Activated CD8-positive, alpha-beta memory T cell treated with anti-CD3 and anti-CD28 coated beads for 1 hour (primary cell): ENCODE results near the gene SF3B5.
"Not testable (repeated sequence)": the region's sequence is repeated elsewhere in the genome, so short reads cannot be mapped to it uniquely, and the experiment has no call there.

Source experiments
- DNase-seq, 2 donors: peaks; one replicate each; pipeline ENCODE4 v3.0.0-alpha.2; 2020; ENCODE audit warnings: low read depth in 1 of 2; ENCODE audit errors: extremely low read depth in 1 of 2

The SF3B5 gene

DNA sequence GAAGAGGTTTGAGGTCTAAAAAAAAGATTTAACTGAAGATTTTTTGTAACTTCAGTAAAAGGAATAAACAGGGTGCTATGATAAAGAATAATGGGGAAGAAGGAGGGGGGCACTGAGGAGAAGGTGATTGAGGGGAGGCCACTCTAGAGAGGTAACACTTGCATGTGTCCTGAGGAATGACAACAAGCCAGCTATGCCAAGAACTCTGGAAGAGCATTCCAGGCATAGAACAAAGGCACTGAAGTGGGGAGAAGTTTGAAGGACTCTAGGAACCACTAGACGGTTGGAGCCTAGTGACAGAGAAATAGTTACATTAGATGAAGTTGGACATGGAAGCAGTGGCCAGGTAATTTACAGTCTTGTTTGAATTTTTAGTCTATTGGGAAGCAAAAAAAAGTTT lies 10.8 kb upstream of the SF3B5 start:
- DNase-seq, result no peak

DNA sequence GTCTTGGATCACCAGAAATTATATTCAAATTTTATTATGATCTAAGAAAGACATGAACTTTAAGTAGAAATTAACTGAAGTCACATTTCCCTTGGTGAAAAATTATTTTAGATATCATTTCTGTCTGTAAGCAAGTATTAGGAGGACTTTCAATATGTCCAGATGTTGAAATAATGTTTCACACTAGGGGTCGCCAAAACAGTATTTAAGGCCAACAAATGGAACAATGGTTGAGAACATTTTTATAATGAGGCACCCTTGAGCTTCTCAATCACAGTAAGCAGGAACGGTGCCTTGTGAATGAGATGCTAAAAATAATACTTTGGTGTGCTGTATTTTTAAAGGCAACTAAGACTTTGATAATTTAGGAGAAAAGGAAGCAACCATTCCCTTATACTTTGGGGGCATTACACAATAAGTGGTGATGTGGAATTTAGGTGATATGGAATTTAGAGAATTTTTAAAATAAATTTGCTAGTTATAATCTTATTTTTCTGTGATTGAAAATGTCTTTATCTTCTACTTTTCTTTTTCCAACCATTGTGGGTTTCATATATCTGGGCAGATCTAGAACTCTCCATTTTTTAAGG lies 9.6 kb upstream of the SF3B5 start:
- no peak for DNase-seq

DNA sequence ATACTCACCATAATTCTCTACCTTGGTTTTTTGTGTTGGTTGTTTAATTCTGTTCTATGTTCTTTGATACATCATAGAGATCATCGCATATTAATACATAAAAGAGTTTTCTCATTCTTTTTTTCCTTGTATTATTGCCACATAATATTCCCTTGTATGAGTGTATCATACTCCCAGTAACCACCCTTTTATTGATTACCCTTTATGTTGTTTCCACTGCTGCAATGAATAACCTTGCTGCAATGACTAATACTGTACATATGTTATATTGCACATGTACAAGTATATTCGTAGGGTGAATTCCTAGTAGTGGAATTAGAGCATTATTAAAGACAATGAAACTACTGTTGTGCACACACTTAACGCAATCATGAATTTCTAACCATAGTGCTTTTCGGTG lies 9.1 kb upstream of the SF3B5 start:
- no peak for DNase-seq

DNA sequence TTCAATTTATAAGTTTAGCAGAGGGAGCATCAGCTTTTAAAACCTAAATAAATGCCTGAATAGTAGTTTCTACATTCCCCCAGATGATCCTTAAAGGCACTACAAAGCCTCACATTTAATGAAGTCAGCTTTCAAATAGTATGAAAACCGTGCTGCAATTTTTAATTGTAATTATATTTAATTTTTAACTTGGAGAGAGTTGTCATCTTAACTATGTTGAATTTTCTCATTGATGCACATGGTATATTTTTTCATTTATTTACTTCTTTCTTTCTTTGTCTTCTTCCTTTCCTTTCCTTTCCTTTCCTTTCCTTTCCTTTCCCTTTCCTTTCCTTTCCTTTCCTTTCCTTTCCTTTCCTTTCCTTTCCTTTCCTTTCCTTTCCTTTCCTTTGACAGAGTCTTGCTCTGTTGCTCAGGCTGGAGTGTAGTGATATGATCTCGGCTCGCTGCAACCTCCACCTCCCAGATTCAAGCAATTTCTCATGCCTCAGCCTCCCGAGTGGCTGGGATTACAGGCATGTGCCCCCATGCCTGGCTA lies 7.7 kb upstream of the SF3B5 start:
- no peak for DNase-seq

DNA sequence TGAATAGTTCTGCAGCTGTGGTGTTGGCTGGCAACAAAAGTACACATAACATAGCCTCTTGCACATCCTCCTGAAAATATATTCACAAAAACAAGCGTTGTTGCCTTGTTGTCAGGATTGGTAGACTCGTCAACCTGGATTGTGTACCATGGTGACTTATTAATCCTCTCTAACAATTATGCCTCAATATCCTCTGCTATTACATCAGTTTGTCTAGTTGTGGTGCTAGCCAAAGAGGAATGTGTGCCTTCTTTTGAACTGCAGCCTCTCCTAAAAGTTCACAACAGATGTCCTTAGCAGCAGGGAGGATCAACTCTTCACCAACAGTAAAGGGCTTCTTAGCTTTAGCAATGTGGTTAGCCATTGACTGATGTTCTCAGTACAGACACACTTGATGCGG lies 3.6 kb upstream of the SF3B5 start:
- no peak for DNase-seq

DNA sequence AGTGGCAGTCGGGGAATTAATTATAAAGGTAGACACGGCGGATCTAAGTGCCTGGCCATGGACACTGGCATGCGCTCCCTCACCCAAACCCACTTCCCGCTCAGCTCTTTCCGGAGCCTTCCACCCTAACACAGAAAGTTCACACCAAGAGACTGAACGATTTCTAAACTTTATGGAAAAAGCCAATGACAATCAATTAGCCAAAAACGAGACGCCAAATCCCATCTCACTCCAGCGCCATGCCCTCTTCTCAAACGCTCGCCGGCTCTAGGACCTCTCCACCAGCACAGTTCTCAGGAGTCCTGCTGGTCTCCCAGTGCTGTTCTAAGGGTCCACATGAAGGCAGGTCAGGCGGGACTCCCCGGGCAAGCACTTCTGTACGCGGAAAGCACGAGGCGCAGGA lies 641 bp downstream of the SF3B5 start:
- no peak for DNase-seq

DNA sequence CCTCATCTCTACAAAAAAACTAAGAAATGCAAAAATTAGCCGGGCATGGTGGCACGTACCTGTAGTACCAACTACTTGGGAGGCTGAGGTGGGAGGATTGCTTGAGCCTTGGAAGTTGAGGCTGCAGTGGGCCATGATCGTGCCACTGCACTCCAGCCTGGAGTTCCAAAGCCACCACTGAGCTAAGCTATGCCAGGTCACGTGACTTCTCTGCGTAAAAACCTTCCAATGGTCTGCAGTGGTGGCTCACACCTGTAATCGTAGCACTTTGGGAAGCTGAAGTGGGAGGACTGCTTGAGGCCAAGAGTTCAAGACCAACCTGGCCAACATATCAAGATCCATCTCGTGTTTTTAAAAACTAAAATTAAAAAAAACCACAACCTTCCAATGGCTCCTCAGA lies 1.7 kb downstream of the SF3B5 start:
- DNase-seq, result no peak

DNA sequence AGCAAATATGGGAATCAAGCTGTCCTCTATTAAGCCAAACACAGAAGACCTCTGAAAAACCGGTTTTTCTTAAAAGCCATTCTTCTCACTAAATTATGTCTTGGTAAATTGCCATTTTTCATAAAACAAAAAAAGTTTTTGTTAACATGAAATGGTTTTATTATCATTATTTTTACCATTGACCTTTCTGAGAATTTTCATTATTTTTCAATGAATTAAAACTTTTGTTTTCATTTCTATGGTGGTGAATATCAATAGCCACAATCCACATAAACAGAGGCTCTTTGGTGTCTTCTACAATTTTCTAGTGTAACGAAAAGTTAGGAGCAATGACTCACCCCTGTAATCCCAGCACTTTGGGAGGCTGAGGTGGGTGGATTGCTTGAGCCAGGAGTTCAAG lies 2.1 kb downstream of the SF3B5 start:
- DNase-seq, result no peak

DNA sequence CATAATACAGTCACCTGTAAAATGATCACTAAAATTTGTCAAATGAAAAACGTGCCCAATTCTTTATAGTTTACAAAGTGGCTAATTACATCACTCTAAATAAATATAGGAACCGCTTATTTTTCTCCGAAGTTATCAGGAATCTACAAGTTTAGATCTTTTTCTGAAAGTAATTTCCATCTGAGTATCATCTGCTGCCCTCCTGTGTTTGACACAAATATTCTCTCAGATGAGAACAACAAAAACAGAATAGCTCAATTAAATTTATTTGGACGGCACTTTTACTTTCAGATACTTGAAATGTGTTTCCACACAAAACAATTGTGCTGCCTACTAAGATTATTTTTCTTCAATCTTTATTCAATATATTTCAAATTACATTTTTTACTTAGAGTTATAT lies 5.0 kb downstream of the SF3B5 start:
- no peak for DNase-seq

DNA sequence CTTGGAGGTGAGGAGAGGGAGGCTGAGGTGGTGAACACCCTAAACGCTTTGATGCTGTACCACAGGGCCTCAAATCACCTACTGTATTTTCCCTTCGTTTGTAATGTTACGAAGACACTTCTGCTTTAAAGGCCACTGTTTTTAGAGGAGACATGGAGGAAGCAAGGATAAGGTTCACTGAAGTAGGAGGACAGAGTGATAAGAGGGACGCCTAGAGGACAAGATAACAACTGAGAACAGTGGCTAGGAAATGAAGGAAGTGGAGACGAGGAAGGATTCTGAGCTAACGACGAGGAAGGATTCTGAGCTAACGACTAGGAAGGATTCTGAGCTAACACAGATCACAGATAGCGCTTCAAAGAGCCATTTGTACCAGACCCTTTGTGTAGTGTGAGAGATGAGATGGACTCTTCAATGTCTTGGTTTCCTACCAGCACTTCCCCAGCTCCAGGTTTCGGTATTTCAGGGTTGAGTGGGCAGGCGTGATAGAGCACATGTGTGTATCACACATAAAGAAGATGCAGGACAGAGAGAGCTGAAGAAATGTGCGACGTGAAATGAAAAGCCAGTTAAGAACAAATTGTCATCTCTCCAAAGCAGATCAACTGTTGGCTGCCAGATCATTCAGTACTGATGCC lies 7.5 kb downstream of the SF3B5 start:
- no peak for DNase-seq

DNA sequence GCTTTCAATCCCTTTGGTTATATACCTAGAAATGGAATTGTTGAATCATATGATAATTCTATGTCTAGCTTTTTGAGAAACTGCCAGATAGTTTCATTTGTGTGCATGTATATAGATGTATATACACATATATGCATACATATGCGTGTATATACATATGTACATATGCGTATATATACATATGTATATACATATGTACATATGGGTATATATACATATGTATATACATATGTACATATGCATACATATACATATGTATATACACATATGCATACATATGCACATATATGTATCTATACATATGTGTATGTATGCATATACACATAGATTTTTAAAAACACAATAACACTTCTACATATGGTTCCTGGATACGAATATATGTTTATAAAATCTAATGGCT lies 8.4 kb downstream of the SF3B5 start:
- no peak for DNase-seq

DNA sequence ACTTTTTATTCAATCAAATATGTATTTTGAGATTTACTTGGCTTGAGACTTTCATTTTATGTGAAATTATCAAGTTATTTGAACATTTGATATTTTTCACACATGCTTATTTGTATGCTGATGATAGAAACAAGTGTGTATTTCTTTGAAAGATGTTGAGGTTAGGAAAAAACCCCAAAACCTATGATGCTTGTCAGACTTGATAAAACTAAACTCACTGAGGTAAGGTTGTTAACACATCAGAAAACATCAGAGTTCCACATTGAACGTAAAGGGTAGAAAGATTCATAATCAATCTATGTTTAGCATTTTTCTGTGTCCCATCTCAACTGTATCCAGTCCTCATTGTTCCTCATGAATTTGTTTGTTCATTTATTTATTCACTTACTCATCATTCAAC lies 12.2 kb downstream of the SF3B5 start:
- DNase-seq, result no peak

DNA sequence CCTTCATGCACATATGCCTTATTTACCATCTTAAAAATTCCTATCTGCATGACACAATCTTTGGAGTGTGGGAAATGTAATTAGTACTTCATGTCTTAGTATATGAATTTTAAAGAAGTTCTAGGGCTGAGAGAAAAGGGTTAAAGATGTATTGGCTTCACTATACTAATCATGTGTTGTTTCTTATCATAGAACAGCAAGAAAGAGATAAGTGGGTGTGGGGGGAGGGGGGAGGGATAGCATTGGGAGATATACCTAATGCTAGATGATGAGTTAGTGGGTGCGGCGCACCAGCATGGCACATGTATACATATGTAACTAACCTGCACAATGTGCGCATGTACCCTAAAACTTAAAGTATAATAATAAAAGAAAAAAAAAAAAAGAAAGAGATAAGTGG lies 13.0 kb downstream of the SF3B5 start:
- not testable (repeated sequence) for DNase-seq

DNA sequence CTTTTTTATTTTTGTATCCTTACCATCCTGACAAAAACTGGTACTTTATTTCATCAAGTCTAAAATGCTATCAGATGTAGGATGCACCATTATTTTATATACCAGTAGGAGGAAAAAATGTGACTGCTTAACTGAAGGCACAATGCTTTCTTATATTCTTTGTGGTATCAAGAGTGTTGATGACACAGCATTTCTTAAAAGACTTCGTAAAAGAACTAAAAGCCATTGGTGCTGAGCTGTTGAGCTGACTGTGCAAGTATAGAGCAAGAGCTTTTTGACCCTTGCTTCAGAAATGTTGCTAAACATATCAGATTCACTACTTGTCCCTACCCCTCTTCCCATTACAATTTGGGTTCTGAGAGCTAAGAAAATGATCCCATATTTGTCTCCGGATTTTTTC lies 17.5 kb downstream of the SF3B5 start:
- no peak for DNase-seq

DNA sequence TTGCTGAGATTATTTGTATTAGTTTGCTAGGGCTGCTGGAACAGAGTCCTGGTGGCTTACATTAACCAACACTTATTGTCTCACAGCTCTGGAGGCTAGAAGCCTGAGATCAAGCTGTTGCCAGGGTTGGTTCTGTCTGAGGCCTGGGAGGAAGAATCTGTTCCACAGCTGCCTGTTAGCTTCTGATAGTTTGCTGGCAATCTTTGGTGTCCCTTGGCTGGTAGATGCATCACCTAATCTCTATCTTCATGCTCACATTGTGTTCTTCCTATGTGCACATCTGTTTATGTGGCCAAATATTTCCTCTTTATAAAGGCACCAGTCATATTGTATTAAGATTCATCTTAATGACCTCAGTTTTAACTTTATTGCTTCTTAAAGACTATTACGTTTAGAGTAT lies 19.5 kb downstream of the SF3B5 start:
- no peak for DNase-seq

DNA sequence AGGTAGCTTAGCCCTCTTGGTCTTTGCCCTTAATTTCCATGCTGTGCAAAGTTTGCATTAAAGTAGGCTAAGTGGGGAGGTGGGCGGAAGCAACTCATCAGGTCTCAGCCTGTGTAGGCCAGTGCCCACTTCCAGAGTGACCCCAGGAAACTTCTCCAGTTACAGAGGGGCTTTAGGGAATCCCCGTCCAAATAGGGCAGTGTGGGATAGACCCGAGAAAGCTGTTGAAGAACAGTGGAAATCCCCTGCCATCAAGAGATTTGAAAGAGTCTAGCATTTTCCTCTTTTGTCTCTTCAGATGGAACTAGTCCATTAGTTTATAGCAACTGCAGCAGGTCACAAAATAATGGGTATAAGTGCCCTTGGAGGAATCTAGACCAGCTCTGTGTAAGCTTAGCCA lies 20.2 kb downstream of the SF3B5 start:
- no peak for DNase-seq

DNA sequence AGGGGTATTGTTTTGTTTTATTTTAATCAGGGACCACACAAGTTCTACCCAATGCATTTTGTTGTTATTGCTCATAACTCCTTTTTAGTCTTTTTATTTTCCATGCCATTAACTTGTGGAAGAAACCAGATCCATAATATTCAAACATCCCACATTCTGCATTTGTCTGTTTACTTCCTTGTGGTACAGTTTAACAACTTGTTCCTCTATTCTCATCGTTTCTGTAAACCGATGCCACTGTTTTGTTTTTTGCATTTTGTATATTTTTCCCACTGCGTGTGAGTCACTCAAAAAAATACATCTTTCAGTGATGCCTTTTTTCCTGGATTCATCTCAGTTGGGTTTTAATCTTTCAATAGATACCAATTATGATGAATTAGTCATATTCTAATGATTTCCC lies 22.3 kb downstream of the SF3B5 start:
- no peak for DNase-seq

DNA sequence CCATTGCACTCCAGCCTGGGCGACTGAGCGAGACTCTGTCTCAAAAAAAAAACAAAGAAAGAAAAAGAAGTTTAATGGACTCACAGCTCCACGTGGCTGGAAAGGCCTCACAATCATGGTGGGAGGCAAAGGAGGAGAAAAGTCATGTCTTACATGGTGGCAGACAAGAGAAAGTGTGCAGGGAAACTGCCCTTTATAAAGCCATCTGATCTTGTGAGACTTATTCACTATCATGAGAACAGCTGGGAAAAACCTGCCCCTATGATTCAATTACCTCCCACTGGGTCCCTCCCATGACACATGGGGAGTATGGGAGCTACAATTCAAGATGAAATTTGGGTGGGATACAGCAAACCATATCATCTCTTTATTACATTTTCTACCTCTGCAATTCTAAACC lies 25.9 kb downstream of the SF3B5 start:
- DNase-seq, result no peak

DNA sequence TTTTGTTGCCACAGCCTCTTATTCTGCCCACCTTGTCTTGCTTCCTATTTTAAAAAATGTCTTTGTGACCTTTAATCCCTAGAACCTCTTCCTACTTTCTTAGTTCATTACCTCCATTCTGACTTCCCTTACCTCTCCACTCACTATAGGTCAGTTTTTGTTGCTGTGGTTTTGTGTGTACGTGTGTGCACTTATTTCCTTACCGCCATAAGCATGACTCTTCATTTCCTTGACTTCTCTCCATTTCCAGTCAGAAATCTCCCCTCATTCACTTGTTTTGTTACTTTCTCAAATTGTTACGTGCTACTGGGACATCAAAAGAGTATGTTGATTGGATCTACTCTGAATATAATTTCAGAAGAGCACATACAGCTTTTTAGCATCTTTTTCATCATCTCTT lies 26.6 kb downstream of the SF3B5 start:
- no peak for DNase-seq

DNA sequence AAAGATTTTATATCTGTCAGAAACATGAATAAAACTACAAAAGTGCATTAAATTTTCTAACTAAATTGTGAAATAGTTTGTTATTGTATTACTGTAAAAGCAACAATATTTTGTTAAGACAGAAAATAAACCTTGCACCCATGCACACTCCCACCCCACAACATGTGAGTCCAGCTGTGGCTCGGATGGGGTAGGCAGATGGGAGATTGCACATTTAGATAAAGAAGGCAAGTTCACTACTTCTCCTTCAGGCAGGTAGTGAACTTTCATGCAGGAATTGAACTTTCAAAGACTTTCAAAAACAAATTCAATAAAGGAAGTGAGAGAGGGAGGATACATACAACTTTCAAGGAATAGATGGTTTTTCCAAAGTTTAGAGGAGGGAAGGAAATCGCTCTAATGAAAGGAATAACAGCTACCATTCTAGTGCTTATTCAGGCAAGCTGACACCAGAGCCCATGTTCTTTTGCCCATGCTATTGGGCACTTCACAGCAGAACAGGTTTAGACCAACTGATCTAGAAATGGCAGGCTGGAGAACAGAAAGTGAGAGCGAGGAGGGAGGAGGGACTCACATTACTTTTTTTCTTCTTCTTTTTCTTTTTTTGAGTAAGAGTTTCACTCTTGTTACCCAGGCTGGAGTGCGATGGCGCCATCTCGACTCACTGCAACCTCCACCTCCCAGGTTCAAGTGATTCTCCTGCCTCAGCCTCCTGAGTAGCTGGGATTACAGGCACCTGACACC lies 28.5 kb downstream of the SF3B5 start:
- no peak for DNase-seq

DNA sequence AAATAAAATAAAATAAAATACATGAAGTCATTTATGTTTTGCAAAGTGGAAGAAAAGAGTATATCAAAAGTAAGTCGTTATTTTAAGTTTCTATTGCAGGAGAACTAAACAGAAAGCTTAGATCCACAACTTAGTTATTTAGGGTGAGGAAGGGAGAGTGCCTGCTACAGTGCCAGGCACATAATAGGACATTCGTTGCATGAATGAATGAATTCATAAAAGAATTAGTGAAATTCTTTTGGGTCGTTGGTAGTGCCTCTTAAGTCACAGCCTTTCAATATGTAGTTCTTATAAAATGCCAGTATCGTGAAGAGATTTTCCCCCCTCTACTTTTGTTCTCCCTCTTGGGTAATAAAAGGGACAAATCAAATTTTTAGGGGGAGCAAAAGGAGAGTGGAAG lies 29.1 kb downstream of the SF3B5 start:
- DNase-seq, result no peak

DNA sequence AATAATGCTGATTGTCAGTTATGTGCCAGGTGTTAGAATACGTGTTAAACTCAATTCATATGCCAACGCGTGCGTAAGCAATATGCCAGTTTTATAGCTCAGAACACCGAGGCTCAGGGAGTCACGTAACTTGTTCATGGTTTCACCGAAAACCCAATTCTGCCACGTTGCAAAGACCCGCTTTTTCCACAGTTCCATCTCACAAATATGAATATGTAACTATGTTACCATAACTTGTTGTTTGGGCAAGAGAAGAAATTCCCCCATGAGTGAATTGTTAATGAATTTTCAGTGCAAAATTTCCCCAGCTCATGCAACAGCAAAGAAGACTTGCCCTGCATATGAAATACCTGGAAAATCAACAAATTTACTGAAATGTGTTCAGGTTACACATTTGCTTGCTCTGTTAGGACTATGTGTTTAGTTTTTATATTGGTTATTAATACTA lies 30.1 kb downstream of the SF3B5 start:
- DNase-seq, result no peak
